Loucy (cell line): ENCODE results near the gene ETNK2.

Experiments used
- H2AFZ ChIP-seq: fragments of 200-600 bp; sonication (generic); 2 replicates; pipeline ENCODE4 v1.6.0; 2016; ENCODE audit warnings: antibody characterized with exemption, mild to moderate bottlenecking, low read length, moderate library complexity
- H3F3A ChIP-seq: fragments of 200-600 bp; 2 replicates; pipeline ENCODE4 v1.6.0; 2016; ENCODE audit warnings: antibody characterized with exemption, low read depth, mild to moderate bottlenecking
- H3K27me3 ChIP-seq: fragments of 200-600 bp; sonication (generic); 2 replicates; pipeline ENCODE4 v1.6.1; 2014; ENCODE audit warnings: low read length, mild to moderate bottlenecking; ENCODE audit not compliant: insufficient read depth, poor library complexity, severe bottlenecking
- H3K36me3 ChIP-seq: fragments of 200-600 bp; sonication (generic); 2 replicates; pipeline ENCODE4 v1.6.1; 2016; ENCODE audit warnings: low read length; ENCODE audit not compliant: insufficient read depth
- H3K4me1 ChIP-seq: fragments of 200-600 bp; sonication (generic); 2 replicates; pipeline ENCODE4 v1.5.1; 2014; ENCODE audit warnings: low read length, mild to moderate bottlenecking; ENCODE audit not compliant: insufficient read depth, poor library complexity, severe bottlenecking
- H3K4me2 ChIP-seq: fragments of 200-600 bp; sonication (generic); 2 replicates; pipeline ENCODE4 v1.6.0; 2014; ENCODE audit warnings: antibody characterized with exemption, low read length, low read depth, mild to moderate bottlenecking; ENCODE audit not compliant: poor library complexity, severe bottlenecking
- H3K4me3 ChIP-seq: fragments of 200-600 bp; sonication (generic); 2 replicates; pipeline ENCODE4 v1.5.1; 2014; ENCODE audit warnings: low read length, mild to moderate bottlenecking, mixed read lengths; ENCODE audit not compliant: poor library complexity, severe bottlenecking
- H3K79me2 ChIP-seq: fragments of 200-600 bp; sonication (generic); 2 replicates; pipeline ENCODE4 v1.6.1; 2014; ENCODE audit warnings: low read length; ENCODE audit not compliant: insufficient read depth
- H3K9ac ChIP-seq: fragments of 200-600 bp; sonication (generic); 2 replicates; pipeline ENCODE4 v1.6.0; 2014; ENCODE audit warnings: mild to moderate bottlenecking, low read depth, low read length, moderate library complexity; ENCODE audit not compliant: poor library complexity, severe bottlenecking
- H3K9me2 ChIP-seq: fragments of 200-600 bp; sonication (generic); replicated peaks from 2 replicates; pipeline ENCODE4 v1.6.1; 2016; ENCODE audit warnings: low read depth, low read length, mixed read lengths
- H3K9me3 ChIP-seq: fragments of 200-600 bp; sonication (generic); 2 replicates; pipeline ENCODE4 v1.6.1; 2014; ENCODE audit warnings: mild to moderate bottlenecking, antibody characterized with exemption, low read length, low read depth; ENCODE audit not compliant: insufficient read depth
- H4K20me1 ChIP-seq: fragments of 200-600 bp; sonication (generic); 2 replicates; pipeline ENCODE4 v1.6.0; 2014; ENCODE audit warnings: antibody characterized with exemption, low read length, mild to moderate bottlenecking; ENCODE audit not compliant: insufficient read depth, poor library complexity, severe bottlenecking
- CTCF ChIP-seq: fragments of 200-600 bp; sonication (generic); conservative IDR thresholded peaks from 2 replicates; pipeline ENCODE4 v1.5.1; 2014; ENCODE audit warnings: mild to moderate bottlenecking, antibody characterized with exemption, low read length
- EZH2phosphoT487 ChIP-seq: fragments of 200-600 bp; IDR thresholded peaks from 2 replicates; pipeline ENCODE4 v1.6.1; 2018; ENCODE audit warnings: antibody characterized with exemption, mild to moderate bottlenecking, moderate library complexity, borderline replicate concordance

ETNK2 gene

GRCh38 chr1:204154568-204155255, 2.9 kb upstream of the ETNK2 start:
- no peak overlapping the region for H3K4me2 ChIP-seq
- H3K79me2 ChIP-seq, result no peaks in the 10 kb centered on the region
- peaks cover 4% of the 10 kb centered on the region for H3K4me1 ChIP-seq
- no peaks in the 10 kb centered on the region for H3K27me3 ChIP-seq
- H3K9ac ChIP-seq, result no peak overlapping the region
- no peak overlapping the region for H3K4me3 ChIP-seq
- no peaks in the 10 kb centered on the region for H3F3A ChIP-seq
- no peaks in the 10 kb centered on the region for H3K9me3 ChIP-seq
- H3K9me2 ChIP-seq, result no peaks in the 10 kb centered on the region
- TF ChIP-seq CTCF (no peak), EZH2phosphoT487 (no peak)
- H3K36me3 ChIP-seq, result no peaks in the 10 kb centered on the region
- no peaks in the 10 kb centered on the region for H4K20me1 ChIP-seq
- no peak overlapping the region for H2AFZ ChIP-seq

- H3K4me2 ChIP-seq, result no peak overlapping the region
- no peaks in the 10 kb centered on the region for H3K9me3 ChIP-seq
- no peak overlapping the region for H3K9ac ChIP-seq
- H3F3A ChIP-seq, result no peaks in the 10 kb centered on the region
- H3K4me1 ChIP-seq, result peaks cover 4% of the 10 kb centered on the region
- no peak overlapping the region for H2AFZ ChIP-seq
- H3K36me3 ChIP-seq, result no peaks in the 10 kb centered on the region
- no peaks in the 10 kb centered on the region for H3K27me3 ChIP-seq
- H3K79me2 ChIP-seq, result no peaks in the 10 kb centered on the region
- no peak overlapping the region for H3K4me3 ChIP-seq
- TF ChIP-seq EZH2phosphoT487, result no peak
- no peak for TF ChIP-seq CTCF
- no peaks in the 10 kb centered on the region for H3K9me2 ChIP-seq
- H4K20me1 ChIP-seq, result no peaks in the 10 kb centered on the region
Observed at GRCh38 chr1:204153667-204154066, 1.8 kb upstream of the ETNK2 start.

GRCh38 chr1:204152310-204153044, 633 bp upstream of the ETNK2 start:
- no peaks in the 10 kb centered on the region for H3K36me3 ChIP-seq
- H4K20me1 ChIP-seq, result no peaks in the 10 kb centered on the region
- H3K79me2 ChIP-seq, result no peaks in the 10 kb centered on the region
- no peak for TF ChIP-seq CTCF
- TF ChIP-seq EZH2phosphoT487, result no peak
- peak overlapping the region; percentile 84 for H3K4me2 ChIP-seq
- peak overlapping the region; percentile 73 for H3K4me3 ChIP-seq
- peaks cover 4% of the 10 kb centered on the region for H3K4me1 ChIP-seq
- no peaks in the 10 kb centered on the region for H3K27me3 ChIP-seq
- H3K9me2 ChIP-seq, result no peaks in the 10 kb centered on the region
- H3F3A ChIP-seq, result no peaks in the 10 kb centered on the region
- H3K9ac ChIP-seq, result peak overlapping the region; percentile 61
- peak overlapping the region; percentile 87; the same call in 1 of the 2 replicates for H2AFZ ChIP-seq
- H3K9me3 ChIP-seq, result no peaks in the 10 kb centered on the region
